Fibroblast of skin of abdomen (primary cell): ENCODE results near the gene ACADS.

ENCODE experiments used
- DNase-seq: peaks from one replicate; pipeline ENCODE4 v3.0.0-alpha.2; 2013

The ACADS gene

GRCh38 chr12:120757949-120758348 lies 32.3 kb downstream of the ACADS start:
- no peak for DNase-seq

- no peak for DNase-seq
Measured at GRCh38 chr12:120758798-120759590, 33.4 kb downstream of the ACADS start.

GRCh38 chr12:120759591-120760348 lies 34.1 kb downstream of the ACADS start:
- DNase-seq: no peak

- peak; percentile 12 for DNase-seq
Measured at GRCh38 chr12:120760349-120761254, 35.0 kb downstream of the ACADS start.

GRCh38 chr12:120761519-120761934 lies 35.9 kb downstream of the ACADS start:
- peak; percentile 93 for DNase-seq

- peak; percentile 37 for DNase-seq
Measured at GRCh38 chr12:120762086-120762485, 36.5 kb downstream of the ACADS start.

GRCh38 chr12:120763250-120763649 lies 37.6 kb downstream of the ACADS start:
- DNase-seq: no peak

GRCh38 chr12:120764816-120765215 lies 39.2 kb downstream of the ACADS start:
- DNase-seq: no peak

- no peak for DNase-seq
Measured at GRCh38 chr12:120766566-120766965, 40.9 kb downstream of the ACADS start.

GRCh38 chr12:120767071-120768024 lies 41.7 kb downstream of the ACADS start:
- DNase-seq: no peak

GRCh38 chr12:120771097-120771496 lies 45.5 kb downstream of the ACADS start:
- no peak for DNase-seq

- DNase-seq: no peak
Measured at GRCh38 chr12:120774169-120774916, 48.7 kb downstream of the ACADS start.

GRCh38 chr12:120775862-120776552 lies 50.4 kb downstream of the ACADS start:
- DNase-seq: no peak

GRCh38 chr12:120783197-120783596 lies 57.6 kb downstream of the ACADS start:
- peak; percentile 53 for DNase-seq

- no peak for DNase-seq
Measured at GRCh38 chr12:120784804-120785203, 59.2 kb downstream of the ACADS start.

GRCh38 chr12:120787889-120788288 lies 62.3 kb downstream of the ACADS start:
- DNase-seq: no peak
